GM12873 (cell line): ENCODE data around the gene SFRP2.

Experiments used
- TF ChIP-seq, protein P1 (sequence below): IDR thresholded peaks from 2 replicates; pipeline ENCODE4 v1.5.1; 2012; ENCODE audit warnings: low read depth, mild to moderate bottlenecking, moderate library complexity, low read length, control low read depth; ENCODE audit not compliant: insufficient read depth; ENCODE audit errors: missing control alignments

The SFRP2 gene

DNA sequence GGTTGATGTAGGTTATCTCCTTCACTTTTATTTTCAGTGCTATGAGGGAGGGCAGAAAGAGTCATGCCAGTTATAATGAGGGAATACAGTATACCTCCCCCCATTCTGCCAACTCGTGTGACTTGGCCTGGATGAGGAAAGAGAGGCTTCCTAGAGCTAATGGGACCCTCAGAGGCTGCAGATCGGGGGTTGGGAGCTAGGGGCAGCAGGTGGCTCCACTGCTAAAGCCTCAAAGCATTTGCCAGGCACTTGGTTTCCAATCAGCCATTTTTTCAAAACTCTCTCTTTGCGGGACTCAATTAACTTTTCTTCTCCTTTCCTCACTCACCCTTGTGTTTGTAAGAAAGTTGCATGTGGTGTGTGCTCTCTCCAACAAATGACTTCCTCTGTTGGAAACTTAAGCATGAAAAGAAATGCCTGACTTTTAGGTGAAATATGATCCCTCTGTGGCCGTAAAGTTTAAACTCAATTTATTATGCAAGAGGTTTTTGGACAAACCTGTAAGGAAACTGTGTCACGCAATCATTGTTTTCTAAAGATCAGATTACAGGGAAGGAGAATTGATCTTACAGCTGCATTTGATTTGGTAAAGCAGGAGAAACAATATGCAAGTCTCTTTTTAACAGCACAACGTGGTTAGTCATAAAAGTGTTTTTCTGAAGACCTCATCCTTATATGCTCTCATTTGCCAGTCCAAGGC is 7.0 kb downstream of the SFRP2 start:
- TF ChIP-seq, protein P1, sequence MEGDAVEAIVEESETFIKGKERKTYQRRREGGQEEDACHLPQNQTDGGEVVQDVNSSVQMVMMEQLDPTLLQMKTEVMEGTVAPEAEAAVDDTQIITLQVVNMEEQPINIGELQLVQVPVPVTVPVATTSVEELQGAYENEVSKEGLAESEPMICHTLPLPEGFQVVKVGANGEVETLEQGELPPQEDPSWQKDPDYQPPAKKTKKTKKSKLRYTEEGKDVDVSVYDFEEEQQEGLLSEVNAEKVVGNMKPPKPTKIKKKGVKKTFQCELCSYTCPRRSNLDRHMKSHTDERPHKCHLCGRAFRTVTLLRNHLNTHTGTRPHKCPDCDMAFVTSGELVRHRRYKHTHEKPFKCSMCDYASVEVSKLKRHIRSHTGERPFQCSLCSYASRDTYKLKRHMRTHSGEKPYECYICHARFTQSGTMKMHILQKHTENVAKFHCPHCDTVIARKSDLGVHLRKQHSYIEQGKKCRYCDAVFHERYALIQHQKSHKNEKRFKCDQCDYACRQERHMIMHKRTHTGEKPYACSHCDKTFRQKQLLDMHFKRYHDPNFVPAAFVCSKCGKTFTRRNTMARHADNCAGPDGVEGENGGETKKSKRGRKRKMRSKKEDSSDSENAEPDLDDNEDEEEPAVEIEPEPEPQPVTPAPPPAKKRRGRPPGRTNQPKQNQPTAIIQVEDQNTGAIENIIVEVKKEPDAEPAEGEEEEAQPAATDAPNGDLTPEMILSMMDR, result no peak

DNA sequence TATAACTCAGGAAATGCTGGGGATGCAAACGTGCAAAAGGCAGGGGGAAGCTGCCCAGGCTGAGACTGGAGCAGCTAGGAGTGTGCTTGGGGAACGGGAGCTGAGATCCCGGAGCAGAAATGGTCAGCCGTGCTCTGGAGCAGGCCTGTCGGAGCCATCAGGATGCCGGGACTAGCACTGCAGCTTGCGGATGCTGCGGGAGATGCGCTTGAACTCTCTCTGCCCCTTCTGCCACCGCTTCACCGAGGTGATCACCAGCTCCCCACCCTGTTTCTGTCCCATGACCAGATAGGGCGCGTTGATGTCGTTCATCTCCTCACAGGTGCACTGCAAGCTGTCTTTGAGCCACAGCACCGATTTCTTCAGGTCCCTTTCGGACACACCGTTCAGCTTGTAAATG is 7.6 kb downstream of the SFRP2 start:
- TF ChIP-seq, protein P1, result no peak

DNA sequence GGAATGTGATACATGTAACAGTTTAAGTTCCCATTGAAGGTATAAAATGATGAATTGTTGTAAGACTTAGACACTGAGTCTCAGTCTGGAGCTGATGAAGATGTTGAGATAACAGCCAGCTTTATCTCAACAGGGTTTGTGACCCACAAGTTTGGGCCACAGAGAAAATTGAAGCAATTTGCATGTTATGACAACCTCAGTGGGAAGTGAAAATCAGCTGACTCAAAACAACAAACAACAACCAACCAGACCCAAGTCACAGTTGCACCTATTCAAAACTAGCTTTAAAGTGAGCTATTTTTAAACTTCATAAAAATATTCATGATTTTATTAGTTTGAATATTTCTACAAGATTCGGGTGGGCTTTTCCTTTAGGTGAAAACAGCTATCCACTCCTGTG is 8.0 kb downstream of the SFRP2 start:
- TF ChIP-seq, protein P1, result no peak

DNA sequence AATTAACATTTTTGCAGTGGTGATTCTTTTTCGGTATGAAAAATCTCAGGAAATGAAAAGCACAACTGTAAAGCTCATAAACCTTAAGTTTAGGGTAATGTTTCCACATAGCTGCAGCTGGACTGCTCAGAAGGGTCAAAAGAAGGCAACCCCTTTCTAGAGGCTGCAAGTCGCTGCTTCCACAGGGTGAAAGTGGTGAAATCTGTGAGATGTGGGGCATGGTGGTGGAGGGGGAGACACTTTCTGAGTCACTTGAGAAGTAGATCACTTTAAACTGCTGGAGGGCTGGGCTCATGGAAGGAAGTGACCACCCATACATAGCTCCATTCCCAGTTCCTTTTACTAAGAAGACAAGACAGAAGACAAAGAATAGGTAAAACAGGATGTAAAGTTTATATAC is 8.7 kb downstream of the SFRP2 start:
- TF ChIP-seq, protein P1, result no peak

DNA sequence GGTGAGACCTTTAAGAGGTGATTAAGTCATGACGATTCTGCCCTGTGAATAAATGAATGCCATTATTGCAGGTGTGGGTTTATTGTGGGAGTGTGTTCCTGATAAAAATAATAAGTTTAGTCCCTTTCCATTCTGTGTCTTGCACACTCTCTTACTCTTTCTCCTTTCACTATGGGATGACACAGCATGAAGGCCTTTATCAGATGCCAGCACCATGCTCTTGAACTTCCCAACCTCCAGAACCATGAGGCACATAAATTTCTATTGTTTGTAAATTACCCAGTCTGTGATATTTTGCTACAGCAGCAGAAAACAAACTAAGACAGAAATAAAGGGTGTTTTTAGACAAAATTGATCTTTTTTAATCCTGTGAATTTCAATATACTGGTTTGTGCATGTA is 10.5 kb downstream of the SFRP2 start:
- TF ChIP-seq, protein P1, result no peak

DNA sequence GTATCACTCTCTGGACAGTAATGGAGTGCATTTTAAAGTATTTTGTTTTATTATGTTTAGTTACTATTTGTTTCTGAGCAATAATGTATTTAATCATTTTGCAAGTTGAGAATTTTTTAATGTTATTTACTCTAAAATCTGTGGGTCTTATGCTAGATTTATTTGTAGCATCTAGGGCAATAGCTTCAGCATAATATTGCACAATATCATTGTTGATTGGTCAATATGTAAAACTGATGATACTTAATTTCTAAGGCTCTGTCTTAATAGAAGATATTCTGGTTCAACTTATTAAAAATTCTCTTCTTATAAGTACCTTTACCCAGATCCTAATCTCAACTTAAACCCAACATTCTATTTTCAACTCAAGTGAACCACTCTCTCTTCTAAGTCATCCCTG is 11.5 kb downstream of the SFRP2 start:
- TF ChIP-seq, protein P1, result no peak

DNA sequence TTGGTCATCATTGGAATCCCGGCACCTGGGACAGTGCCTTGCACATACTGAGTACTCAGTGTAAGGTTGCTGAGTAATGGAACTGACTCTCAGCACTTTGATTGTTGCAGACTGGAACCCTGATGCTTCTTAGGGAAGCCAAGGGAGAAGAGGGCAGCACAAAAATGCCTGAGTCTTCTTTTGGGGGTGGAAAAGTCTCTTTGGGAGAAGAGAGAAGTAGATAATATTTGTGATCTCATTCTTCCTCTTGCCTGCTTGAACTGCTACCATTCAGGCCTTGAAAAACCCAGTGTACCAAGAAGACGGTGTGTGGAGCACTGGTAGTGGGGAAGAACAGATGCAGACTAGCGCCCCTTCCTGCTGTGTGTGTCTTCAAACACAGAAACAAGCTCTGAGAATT is 12.3 kb downstream of the SFRP2 start:
- TF ChIP-seq, protein P1, result no peak
